Suprapubic skin (tissue), 3 donors: ENCODE results near the gene IFNA4.
"Not testable (repeated sequence)": the region's sequence is repeated elsewhere in the genome, so short reads cannot be mapped to it uniquely, and the experiment has no call there.

ENCODE experiments used
- POLR2A ChIP-seq, 2 donors: fragments of 450-650 bp; IDR thresholded peaks; one replicate each; pipeline ENCODE4 v1.6.1; 2017; ENCODE audit warnings: antibody characterized with exemption in 2 of 2, mild to moderate bottlenecking in 2 of 2, moderate library complexity in 2 of 2
- TF ChIP-seq, protein P1 (sequence below), 2 donors: fragments of 200-600 bp in 1 of 2; fragments of 450-650 bp in 1 of 2; sonication (generic) in 1 of 2; IDR thresholded peaks; one replicate each; pipeline ENCODE4 v1.5.1; 2016 to 2019; ENCODE audit warnings: antibody characterized with exemption in 2 of 2, mild to moderate bottlenecking in 1 of 2, moderate library complexity in 1 of 2

DNA sequence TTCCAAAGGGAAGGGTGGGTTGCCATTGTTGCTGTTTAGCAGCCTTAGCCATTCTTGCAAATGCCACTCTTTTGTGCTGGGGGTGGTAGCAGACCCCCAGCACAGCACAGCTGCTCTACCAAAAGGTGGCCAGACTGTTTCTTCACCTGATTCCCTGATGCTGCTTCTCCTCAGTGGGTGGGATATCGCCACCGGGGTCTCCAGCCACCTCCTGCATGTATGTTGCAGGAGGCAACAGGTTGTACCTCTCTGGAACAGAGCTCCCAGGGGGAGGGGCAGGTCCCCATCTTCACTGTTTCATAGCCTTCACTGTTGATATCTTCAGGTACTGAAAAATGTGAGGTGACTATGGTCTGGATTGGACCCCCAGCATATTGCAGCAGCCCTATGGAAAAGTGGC is 23.4 kb upstream of the IFNA4 start:
- not testable (repeated sequence) for TF ChIP-seq POLR2A (IDR thresholded peaks at IDR 0.05)
- TF ChIP-seq, protein P1, sequence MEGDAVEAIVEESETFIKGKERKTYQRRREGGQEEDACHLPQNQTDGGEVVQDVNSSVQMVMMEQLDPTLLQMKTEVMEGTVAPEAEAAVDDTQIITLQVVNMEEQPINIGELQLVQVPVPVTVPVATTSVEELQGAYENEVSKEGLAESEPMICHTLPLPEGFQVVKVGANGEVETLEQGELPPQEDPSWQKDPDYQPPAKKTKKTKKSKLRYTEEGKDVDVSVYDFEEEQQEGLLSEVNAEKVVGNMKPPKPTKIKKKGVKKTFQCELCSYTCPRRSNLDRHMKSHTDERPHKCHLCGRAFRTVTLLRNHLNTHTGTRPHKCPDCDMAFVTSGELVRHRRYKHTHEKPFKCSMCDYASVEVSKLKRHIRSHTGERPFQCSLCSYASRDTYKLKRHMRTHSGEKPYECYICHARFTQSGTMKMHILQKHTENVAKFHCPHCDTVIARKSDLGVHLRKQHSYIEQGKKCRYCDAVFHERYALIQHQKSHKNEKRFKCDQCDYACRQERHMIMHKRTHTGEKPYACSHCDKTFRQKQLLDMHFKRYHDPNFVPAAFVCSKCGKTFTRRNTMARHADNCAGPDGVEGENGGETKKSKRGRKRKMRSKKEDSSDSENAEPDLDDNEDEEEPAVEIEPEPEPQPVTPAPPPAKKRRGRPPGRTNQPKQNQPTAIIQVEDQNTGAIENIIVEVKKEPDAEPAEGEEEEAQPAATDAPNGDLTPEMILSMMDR (IDR thresholded peaks at IDR 0.05): not testable (repeated sequence)
